SJCRH30 (cell line): Measurements from ENCODE around the gene IP6K3. TPM values are rescaled to one million over a fixed set of nuclear protein-coding genes. Genes with fewer than 3 reads are reported as not detected.
A peak's percentile ranks its signal among the peaks of the same experiment; 100 is the strongest.

Experiments
- DNase-seq, 2 experiments: peaks; one replicate each; pipeline ENCODE4 v3.0.0-alpha.2; 2015 to 2020
- H3K27ac ChIP-seq: fragments of 250-450 bp; sonication (Bioruptor Pico); 2 replicates; pipeline ENCODE4 v1.5.1; 2020; ENCODE audit warnings: mild to moderate bottlenecking, moderate library complexity
- H3K27me3 ChIP-seq: fragments of 250-450 bp; sonication (Bioruptor Pico); 2 replicates; pipeline ENCODE4 v1.5.1; 2020; ENCODE audit warnings: mild to moderate bottlenecking, moderate library complexity
- H3K36me3 ChIP-seq: fragments of 250-450 bp; sonication (Bioruptor Pico); 2 replicates; pipeline ENCODE4 v1.5.1; 2020; ENCODE audit warnings: mild to moderate bottlenecking, moderate library complexity
- H3K4me1 ChIP-seq: fragments of 250-450 bp; sonication (Bioruptor Pico); 2 replicates; pipeline ENCODE4 v1.5.1; 2020; ENCODE audit warnings: mild to moderate bottlenecking, moderate library complexity
- H3K4me3 ChIP-seq: fragments of 250-450 bp; sonication (Bioruptor Pico); 2 replicates; pipeline ENCODE4 v1.5.1; 2020; ENCODE audit warnings: mild to moderate bottlenecking, moderate library complexity
- H3K9me3 ChIP-seq: fragments of 250-450 bp; sonication (Bioruptor Pico); replicated peaks from 2 replicates; pipeline ENCODE4 v1.5.1; 2020; ENCODE audit warnings: mild to moderate bottlenecking, moderate library complexity
- total RNA-seq: library from RNA; depleted of rRNA; stranded (reverse); fragments of >200 nt; shearing (Covaris generic); gene quantifications from 2 replicates; pipeline ENCODE4 v1.2.3, GENCODE V29; 2014

IP6K3 gene
- total RNA-seq, 1 experiment from 2014 or later: 10.3 TPM

DNA sequence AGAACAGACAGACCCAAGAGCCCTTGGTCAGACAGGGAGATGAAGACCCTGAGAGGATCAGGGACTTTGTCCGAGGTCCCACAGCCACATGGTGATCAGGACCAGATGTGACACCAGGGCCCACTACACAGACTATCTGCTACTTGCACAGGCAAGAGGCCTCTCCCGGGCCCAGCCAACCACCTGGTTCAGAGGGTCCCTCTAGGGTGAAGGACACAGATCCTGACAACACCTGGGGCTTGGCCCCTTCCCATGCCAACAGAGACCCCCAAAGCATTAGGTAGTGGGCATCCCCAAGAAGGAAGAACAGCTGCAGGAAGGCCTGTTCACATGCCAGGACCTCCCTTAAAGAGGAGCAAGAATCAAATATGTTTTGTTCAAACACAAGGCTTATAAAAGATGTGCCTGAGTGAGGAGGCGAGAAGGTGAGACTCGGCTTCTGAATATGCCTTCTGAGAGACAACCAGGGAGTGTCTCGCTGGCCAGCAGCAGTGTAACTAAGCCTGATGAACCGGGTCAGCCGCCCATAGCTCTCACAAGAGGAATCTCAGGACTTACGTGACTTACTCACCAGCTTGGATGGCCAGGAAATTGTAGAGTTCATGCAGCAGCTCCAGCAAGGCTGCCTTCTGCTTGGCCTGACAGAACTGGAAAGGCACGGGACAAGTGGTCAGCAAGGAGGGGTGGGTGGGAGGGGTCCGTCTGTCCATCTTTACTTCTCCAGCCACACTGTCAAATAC, 37.2 kb upstream of the IP6K3 start:
- Histone ChIP-seq H3K27me3 (no peaks in the 10 kb centered on the region), H3K36me3 (peaks cover 47% of the 10 kb centered on the region), H3K27ac (no peak overlapping the region), H3K4me3 (no peak overlapping the region), H3K4me1 (peaks cover 30% of the 10 kb centered on the region), H3K9me3 (no peaks in the 10 kb centered on the region)
- DNase-seq: no peak

GRCh38 chr6:33782561-33782960, 35.9 kb upstream of the IP6K3 start:
- no peaks in the 10 kb centered on the region for H3K9me3 ChIP-seq
- H3K4me1 ChIP-seq: peaks cover 27% of the 10 kb centered on the region
- no peaks in the 10 kb centered on the region for H3K27me3 ChIP-seq
- H3K27ac ChIP-seq: no peak overlapping the region
- H3K36me3 ChIP-seq: peaks cover 58% of the 10 kb centered on the region
- no peak overlapping the region for H3K4me3 ChIP-seq
- no peak for DNase-seq

DNA sequence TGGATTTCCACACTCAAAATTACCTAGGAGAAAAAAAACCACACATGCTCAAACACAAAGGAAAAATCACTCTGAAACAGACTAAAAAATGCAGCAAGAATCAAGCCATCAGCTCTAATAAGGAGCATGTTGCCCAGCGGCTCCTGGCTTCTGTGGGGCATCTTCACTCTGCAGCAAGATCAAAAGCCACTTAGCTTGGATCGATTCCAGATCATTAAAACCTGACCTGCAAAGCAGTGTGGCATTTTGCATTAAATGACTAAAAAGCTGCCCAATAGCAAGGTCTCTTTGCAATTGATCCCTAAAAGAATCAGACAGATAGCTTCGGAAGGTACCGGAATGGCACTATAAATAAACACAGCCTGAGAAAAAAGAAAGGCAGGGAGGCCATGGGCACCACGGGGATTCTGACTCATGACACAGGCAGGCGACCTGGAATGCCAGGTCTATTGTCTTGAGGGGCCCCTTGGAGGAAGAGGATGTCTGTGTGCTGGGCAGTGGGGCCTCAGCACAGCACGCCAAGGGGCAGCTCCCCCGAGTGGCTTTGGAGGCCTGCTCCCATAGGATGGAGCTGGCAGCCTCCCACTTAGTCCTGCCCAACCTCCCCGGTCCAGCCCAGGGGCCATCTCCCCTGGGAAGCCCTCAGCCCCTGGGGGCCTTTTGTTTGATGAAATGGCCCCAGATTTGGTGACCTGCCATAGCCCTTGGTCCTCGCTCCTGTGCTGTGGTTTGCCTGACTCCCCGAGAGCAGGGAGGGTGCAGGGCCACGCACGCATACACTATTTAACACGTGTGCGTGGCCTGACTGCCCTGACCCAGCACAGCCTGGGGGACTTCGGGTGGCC, 34.6 kb upstream of the IP6K3 start:
- Histone ChIP-seq H3K36me3 (peaks cover 68% of the 10 kb centered on the region), H3K9me3 (no peaks in the 10 kb centered on the region), H3K4me1 (peaks cover 18% of the 10 kb centered on the region; the same call in 1 of the 2 replicates), H3K27me3 (no peaks in the 10 kb centered on the region), H3K4me3 (no peak overlapping the region), H3K27ac (peak overlapping the region; percentile 24; the same call in 1 of the 2 replicates)
- no peak for DNase-seq

DNA sequence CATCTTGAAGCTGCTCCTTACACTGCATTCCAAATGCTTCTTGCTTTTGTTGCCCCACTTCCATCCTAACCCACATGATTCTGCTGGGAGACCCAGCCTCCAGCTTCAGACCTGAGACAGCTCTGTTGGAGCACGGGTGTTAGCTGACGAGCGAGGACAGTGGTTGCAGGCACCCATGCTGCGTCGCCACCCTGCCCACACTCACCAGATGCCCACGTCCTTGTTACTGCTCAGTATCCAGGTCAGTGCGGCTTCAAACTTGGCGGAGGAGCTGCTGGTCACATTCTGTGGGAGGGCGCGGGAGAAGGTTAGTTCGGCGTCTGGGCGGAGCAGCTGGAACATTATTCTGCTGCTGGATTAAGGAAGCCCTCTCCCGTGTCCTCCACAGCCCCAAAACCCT, 33.2 kb upstream of the IP6K3 start:
- peaks cover 83% of the 10 kb centered on the region for H3K36me3 ChIP-seq
- no peak overlapping the region for H3K27ac ChIP-seq
- no peaks in the 10 kb centered on the region for H3K27me3 ChIP-seq
- H3K4me3 ChIP-seq: no peak overlapping the region
- DNase-seq: no peak
- H3K9me3 ChIP-seq: no peaks in the 10 kb centered on the region
- H3K4me1 ChIP-seq: peaks cover 18% of the 10 kb centered on the region; the same call in 1 of the 2 replicates

DNA sequence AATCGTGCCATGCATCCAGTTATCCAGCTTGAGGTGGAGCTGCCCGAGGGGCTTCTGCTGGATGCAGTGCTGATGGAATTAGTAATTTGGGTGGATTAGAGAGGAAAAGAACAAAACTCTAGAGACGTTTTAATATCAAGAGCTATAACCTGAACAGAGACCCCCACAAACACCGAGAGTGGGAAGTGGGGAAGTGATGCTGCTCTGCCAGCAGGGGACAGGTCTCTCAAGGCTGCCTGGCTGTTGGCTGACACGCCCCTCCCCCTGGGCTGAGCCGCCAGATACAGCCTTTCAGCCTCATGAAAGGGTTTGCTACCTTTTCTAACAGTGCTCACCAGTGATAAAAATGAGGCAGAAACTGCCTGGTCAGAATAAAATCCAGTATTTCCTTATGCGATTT, 32.6 kb upstream of the IP6K3 start:
- H3K27ac ChIP-seq: no peak overlapping the region
- peaks cover 87% of the 10 kb centered on the region for H3K36me3 ChIP-seq

DNA sequence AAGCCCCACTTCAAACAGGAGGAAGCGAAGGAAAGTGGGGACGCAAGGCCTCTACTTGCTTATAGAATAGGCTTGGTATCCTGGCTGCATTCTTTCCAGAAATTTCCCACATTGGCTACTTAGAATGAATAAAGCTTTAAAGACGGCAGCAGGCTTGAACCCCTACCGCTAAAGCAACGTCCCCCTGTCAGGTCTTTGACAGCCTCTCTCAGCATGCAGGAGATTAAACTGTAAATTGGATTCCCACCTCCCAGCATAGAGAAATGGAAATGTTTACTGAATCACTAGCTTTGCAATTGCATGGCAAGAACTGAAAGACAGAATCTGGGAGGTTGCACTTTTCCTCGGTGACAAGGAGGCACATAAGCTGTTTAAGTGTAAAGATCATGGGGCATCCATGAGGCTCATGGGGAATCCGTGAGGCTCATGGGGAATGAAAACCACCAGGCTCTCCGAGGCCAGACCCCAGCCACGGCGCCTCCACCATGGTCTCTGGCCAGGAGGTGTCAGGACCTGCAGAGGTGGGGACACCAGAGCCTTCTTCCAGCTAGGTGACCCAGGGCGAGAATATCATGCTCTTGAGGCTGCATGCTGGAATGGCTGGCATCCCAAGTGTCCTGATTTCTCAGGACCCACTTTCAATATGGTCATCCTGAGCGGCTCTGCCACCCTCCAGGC, 31.9 kb upstream of the IP6K3 start:
- Histone ChIP-seq H3K4me3 (no peak overlapping the region), H3K9me3 (no peaks in the 10 kb centered on the region), H3K27me3 (no peaks in the 10 kb centered on the region), H3K36me3 (peaks cover 82% of the 10 kb centered on the region), H3K27ac (no peak overlapping the region), H3K4me1 (peaks cover 18% of the 10 kb centered on the region; the same call in 1 of the 2 replicates)
- DNase-seq: no peak

More for the DNA sequence above, 32.6 kb upstream of the IP6K3 start:
- no peaks in the 10 kb centered on the region for H3K27me3 ChIP-seq
- no peak overlapping the region for H3K4me3 ChIP-seq
- H3K9me3 ChIP-seq: no peaks in the 10 kb centered on the region
- H3K4me1 ChIP-seq: peaks cover 18% of the 10 kb centered on the region; the same call in 1 of the 2 replicates
- DNase-seq: no peak

DNA sequence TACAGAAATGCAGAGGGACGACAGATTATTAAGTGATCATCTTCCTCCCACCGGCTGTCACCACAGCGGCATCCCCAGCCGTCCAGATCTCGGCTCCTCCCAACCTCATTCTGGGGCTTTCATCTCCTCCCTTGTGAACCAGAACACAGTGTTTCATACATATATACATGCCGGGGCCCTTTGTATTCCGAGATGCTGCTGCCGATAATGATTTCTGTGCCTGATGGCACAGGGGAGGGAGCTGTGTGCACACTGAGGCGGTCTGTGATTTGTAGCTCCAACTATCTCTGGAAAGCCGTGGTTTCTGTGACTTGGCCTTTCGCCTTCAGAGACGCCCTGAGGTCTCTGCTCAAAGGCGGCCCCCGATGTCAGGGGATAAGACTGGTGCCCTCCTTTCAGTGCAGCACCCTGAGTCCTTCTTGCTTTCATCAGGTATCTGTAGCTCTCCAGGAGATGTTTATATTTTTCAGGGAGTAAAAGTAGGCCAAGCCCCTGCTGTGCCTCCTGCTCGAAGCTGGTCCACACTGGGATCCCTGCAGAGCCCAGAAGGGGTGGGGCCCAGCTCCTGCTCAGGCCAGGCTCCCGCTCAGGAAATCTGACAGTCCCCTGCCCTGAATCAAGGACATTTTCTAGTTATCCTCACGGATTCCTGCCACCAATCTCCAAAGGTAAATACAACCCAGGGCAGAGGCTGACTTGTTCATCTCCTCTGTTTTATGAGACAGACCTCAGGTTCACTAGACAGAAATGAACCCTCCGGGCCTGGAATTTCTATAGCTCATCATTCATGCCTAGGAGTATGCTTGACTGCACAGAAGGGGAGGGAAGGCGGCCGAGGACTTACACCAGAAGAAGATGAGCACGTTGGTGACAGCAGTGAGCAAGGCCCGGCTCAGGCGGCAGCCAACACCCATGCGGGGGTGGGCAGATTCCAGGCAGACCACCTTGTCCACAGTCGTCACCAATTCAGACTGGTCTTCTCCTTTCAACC, 31.0 kb upstream of the IP6K3 start:
- H3K9me3 ChIP-seq: no peaks in the 10 kb centered on the region
- H3K4me3 ChIP-seq: no peak overlapping the region
- no peaks in the 10 kb centered on the region for H3K27me3 ChIP-seq
- H3K4me1 ChIP-seq: peaks cover 19% of the 10 kb centered on the region; the same call in 1 of the 2 replicates
- H3K36me3 ChIP-seq: peaks cover 76% of the 10 kb centered on the region
- H3K27ac ChIP-seq: no peak overlapping the region
- DNase-seq: no peak

GRCh38 chr6:33776764-33777163, 30.1 kb upstream of the IP6K3 start:
- Histone ChIP-seq H3K27me3 (no peaks in the 10 kb centered on the region), H3K4me1 (peaks cover 19% of the 10 kb centered on the region; the same call in 1 of the 2 replicates), H3K27ac (no peak overlapping the region), H3K9me3 (no peaks in the 10 kb centered on the region), H3K4me3 (no peak overlapping the region), H3K36me3 (peaks cover 69% of the 10 kb centered on the region)
- DNase-seq: no peak

- no peaks in the 10 kb centered on the region for H3K9me3 ChIP-seq
- no peak overlapping the region for H3K27ac ChIP-seq
- peaks cover 65% of the 10 kb centered on the region for H3K36me3 ChIP-seq
- no peak overlapping the region for H3K4me3 ChIP-seq
- peaks cover 16% of the 10 kb centered on the region for H3K4me1 ChIP-seq
- no peak for DNase-seq
- H3K27me3 ChIP-seq: no peaks in the 10 kb centered on the region
Observed at GRCh38 chr6:33776186-33776585, 29.5 kb upstream of the IP6K3 start.

DNA sequence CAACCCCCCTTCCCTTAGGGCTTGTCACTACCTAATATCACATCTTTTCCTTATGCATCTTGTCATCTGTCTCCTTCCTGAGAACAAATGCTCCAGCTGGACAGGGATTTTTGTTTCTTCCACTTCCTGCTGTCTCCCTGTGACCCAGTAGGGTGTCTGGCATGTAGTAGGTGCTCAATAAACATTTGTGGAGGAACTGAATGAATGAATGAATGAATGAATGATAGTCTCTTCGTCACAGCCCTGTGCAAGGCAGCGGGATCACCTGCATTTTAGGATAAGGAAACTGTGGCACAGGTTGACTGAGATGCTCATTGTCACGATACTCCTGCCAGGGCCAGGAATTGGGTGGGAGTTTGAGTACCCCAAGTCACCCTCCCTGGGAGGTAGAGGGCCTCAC, 28.1 kb upstream of the IP6K3 start:
- Histone ChIP-seq H3K4me3 (no peak overlapping the region), H3K9me3 (no peaks in the 10 kb centered on the region), H3K27me3 (no peaks in the 10 kb centered on the region), H3K36me3 (peaks cover 51% of the 10 kb centered on the region), H3K4me1 (peaks cover 29% of the 10 kb centered on the region), H3K27ac (no peak overlapping the region)
- DNase-seq: no peak

DNA sequence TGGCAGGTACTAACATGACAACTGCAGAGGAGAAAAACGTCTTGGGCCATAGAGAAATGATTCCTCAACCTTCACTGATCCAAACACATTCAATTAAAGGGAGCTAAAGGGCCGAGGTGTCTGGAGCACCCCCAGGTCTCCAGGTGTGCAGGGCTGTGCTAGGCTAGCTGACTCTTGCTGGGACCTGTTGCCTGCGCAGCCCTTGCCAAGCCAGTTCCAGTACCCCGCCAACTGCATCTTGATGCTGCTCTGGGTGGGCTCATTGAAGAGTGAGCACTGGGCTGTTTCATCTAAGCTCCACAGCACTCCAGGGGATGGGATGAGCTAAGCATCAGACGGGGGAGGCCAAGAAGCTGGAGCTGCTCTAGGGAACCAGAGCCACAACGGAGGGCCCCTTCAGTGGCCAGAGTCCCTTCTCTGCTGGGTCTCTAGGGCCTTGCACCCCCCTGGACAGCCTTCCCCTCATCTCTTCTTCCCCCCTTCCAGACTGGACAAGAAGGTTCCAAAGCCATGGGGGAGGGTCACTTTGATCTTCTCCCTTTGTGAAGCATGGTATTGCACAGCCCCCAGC, 26.3 kb upstream of the IP6K3 start:
- DNase-seq: no peak
- peaks cover 38% of the 10 kb centered on the region for H3K36me3 ChIP-seq
- H3K4me1 ChIP-seq: peaks cover 43% of the 10 kb centered on the region
- H3K9me3 ChIP-seq: no peaks in the 10 kb centered on the region
- no peak overlapping the region for H3K4me3 ChIP-seq
- no peak overlapping the region for H3K27ac ChIP-seq
- no peaks in the 10 kb centered on the region for H3K27me3 ChIP-seq

- DNase-seq: no peak
- Histone ChIP-seq H3K27me3 (no peaks in the 10 kb centered on the region), H3K27ac (no peak overlapping the region), H3K36me3 (peaks cover 31% of the 10 kb centered on the region), H3K9me3 (no peaks in the 10 kb centered on the region), H3K4me3 (no peak overlapping the region), H3K4me1 (peaks cover 43% of the 10 kb centered on the region)
Observed at GRCh38 chr6:33772082-33772830, 25.6 kb upstream of the IP6K3 start.
